Neural progenitor cell (in vitro differentiated cells): ENCODE measurements around the gene ZNF569.

ENCODE experiments used
- EZH2 ChIP-seq: fragments of 200-600 bp; sonication (generic); IDR thresholded peaks from 2 replicates; pipeline ENCODE4 v1.6.1; 2017; ENCODE audit warnings: antibody characterized with exemption, mild to moderate bottlenecking, moderate library complexity
- EZH2phosphoT487 ChIP-seq: fragments of 200-600 bp; sonication (generic); IDR thresholded peaks from 2 replicates; pipeline ENCODE4 v1.6.1; 2017; ENCODE audit warnings: antibody characterized with exemption
- TF ChIP-seq, protein P1 (sequence below): fragments of 200-600 bp; sonication (generic); IDR thresholded peaks from 2 replicates; pipeline ENCODE4 v1.5.1; 2017; ENCODE audit warnings: antibody characterized with exemption, mild to moderate bottlenecking

DNA sequence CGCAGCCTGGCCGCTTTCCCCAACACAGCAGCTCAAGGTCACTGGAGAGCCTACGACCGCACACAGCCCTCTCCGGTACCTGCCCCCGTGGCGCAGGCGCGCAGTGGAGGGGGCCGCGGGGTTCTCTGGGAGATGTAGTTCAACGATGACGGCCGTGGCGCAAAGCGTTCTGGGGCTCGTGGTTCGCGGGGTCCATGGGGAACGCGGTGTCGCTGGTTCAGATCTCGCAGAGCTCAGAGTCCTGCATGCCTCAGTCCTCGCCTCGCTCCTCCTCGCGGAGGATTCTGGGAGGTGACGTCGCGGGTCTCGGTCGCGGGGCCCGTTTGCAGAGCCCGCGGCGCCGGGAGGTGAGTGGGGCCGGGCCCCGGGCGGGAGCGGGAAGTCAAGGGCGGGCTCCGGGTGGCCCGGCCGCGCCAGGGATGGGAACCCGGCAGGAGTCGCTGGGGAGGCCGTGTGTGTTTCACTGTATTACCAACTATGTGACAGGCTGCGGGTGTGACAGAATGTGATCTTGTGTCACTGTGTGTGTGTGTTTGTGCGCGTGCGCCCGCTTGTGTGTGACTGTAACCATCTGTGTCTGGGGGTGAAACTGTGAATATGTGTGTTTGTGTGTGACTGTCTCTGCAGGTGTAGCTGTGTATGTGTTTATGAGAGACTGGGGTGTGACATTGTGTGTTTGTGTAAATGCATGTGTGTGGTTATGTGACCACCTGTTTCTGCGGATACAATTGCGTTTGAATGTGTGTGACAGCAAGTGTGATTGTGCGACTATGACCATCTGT is 96.2 kb downstream of the ZNF569 start, which contains the start of gene ZNF527:
- TF ChIP-seq, protein P1, sequence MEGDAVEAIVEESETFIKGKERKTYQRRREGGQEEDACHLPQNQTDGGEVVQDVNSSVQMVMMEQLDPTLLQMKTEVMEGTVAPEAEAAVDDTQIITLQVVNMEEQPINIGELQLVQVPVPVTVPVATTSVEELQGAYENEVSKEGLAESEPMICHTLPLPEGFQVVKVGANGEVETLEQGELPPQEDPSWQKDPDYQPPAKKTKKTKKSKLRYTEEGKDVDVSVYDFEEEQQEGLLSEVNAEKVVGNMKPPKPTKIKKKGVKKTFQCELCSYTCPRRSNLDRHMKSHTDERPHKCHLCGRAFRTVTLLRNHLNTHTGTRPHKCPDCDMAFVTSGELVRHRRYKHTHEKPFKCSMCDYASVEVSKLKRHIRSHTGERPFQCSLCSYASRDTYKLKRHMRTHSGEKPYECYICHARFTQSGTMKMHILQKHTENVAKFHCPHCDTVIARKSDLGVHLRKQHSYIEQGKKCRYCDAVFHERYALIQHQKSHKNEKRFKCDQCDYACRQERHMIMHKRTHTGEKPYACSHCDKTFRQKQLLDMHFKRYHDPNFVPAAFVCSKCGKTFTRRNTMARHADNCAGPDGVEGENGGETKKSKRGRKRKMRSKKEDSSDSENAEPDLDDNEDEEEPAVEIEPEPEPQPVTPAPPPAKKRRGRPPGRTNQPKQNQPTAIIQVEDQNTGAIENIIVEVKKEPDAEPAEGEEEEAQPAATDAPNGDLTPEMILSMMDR = no peak
- TF ChIP-seq EZH2 (no peak), EZH2phosphoT487 (no peak)
